ENCODE data around the gene VWA1. TPM values are rescaled to one million over a fixed set of nuclear protein-coding genes. Genes with fewer than 3 reads are reported as not detected.

Gene VWA1
- polyA plus RNA-seq, 2 of the 4 experiments (the other 2 are of a cell fraction), result 4.0 to 5.3 TPM

DNA sequence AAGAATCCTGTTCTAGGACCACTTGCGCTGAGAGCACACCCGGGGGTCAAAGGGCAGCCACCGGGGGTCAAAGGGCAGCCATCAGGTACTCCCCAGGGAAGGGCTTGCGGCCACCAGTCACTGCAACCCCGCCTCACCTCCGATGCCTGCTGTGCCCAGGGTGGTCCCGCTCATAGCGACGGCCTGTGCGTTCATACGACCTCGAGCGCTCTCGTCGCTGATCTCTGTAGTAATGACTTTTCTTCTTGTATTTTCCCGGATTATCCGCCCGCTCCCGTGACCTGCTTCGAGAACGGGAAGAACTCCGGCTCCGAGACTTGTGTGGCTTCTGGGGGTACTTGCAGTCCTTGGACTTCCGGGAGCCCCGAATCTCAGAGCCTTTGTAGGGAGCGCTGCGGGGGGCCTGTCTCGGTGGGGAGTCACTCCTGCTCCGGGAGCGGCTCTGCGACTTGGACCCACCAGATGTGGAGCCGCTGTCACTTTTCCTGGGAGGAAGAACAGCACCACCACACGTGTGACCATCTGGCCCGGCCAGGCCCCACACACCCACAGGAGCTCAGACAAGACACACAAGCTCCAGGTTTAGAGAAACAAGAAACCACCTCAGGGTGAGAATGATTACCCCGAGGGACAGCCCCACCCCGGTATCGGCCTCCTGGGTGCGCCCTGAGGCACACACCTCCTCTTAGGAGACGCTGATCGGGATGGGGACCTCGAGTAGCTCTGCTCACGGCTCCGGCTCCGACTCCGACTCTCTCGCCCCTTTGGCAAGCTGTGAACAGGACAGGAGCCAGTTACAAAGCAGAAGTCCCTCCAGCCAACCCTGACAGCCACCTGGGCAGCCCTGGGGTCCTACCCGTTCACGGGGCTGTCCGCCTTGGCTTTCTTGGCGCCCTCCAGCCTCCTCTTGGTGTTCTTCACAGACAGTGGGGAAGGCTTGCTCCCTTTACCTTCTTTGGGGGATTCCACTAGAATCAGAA, 48.1 kb upstream of the VWA1 start:
- Histone ChIP-seq H3K4me3 (no peak overlapping the region), H3K4me1 (no peaks in the 10 kb centered on the region), H3K9me3 (no peaks in the 10 kb centered on the region), H3K27ac (no peak overlapping the region), H3K4me2 (no peak overlapping the region)
- ChIA-PET POLR2A (interaction anchor here (1.2 kb wide), 1 partner anchor 12 kb away, joined by 3 read pairs; the partner anchor contains the start of gene CCNL2), CTCF (interaction anchor here (1.0 to 2.7 kb wide), 5 partner anchors 12 to 118 kb away, joined by 3 to 17 read pairs (median 3); partner anchors contain the start of gene CCNL2)
- no peak for DNase-seq (ENCODE audit: low read depth in 1 of 2, low spot score in 1 of 2)
- WGBS (ENCODE audit: missing lambda C conversion rate), result 95% methylated on average over 39 of the region's 50 CpGs
- FAIRE-seq, result no peak
- TF ChIP-seq CBX8 (IDR thresholded peaks at IDR 0.05) (no peak), JUNB (IDR thresholded peaks at IDR 0.05) (no peak), EHMT2 (IDR thresholded peaks at IDR 0.05; ENCODE audit: low read depth) (no peak), ZFP36 (IDR thresholded peaks at IDR 0.05; ENCODE audit: borderline replicate concordance, partially characterized antibody) (no peak), RARB (CRISPR knock-in tag; IDR thresholded peaks at IDR 0.05) (no peak), FOSL2 (IDR thresholded peaks at IDR 0.05) (no peak), FOSL2 (CRISPR knock-in tag; IDR thresholded peaks at IDR 0.05) (no peak), KDM1A (IDR thresholded peaks at IDR 0.05; ENCODE audit: low read depth) (no peak), ATOH8 (CRISPR knock-in tag; IDR thresholded peaks at IDR 0.05; ENCODE audit: low read depth) (no peak), TP53 (CRISPR knock-in tag; IDR thresholded peaks at IDR 0.05) (no peak), PHF8 (IDR thresholded peaks at IDR 0.05; ENCODE audit: borderline replicate concordance, low read depth) (no peak), NPAS2 (CRISPR knock-in tag; IDR thresholded peaks at IDR 0.05; ENCODE audit: borderline replicate concordance) (no peak)
- TF ChIP-seq, protein P1, sequence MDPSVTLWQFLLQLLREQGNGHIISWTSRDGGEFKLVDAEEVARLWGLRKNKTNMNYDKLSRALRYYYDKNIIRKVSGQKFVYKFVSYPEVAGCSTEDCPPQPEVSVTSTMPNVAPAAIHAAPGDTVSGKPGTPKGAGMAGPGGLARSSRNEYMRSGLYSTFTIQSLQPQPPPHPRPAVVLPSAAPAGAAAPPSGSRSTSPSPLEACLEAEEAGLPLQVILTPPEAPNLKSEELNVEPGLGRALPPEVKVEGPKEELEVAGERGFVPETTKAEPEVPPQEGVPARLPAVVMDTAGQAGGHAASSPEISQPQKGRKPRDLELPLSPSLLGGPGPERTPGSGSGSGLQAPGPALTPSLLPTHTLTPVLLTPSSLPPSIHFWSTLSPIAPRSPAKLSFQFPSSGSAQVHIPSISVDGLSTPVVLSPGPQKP (IDR thresholded peaks at IDR 0.05; ENCODE audit: low read depth, low read length), result no peak
- ATAC-seq, result no peak

- H3K9me3 ChIP-seq, result no peaks in the 10 kb centered on the region
- no peak overlapping the region for H3K4me3 ChIP-seq
- CTCF ChIA-PET, result interaction anchor here (1.0 to 2.7 kb wide), 3 partner anchors 11 to 40 kb away, joined by 3 to 17 read pairs (median 8); partner anchors contain the start of gene CCNL2
- FAIRE-seq (no peak), DNase-seq (ENCODE audit: low read depth in 1 of 2, low spot score in 1 of 2) (no peak), ATAC-seq (no peak)
- no peak overlapping the region for H3K4me2 ChIP-seq
- WGBS (ENCODE audit: missing lambda C conversion rate), result 95% methylated on average over 16 of the region's 16 CpGs
- TF ChIP-seq RNF2 (IDR thresholded peaks at IDR 0.05; ENCODE audit: borderline replicate concordance, low read depth) (no peak), BCL3 (IDR thresholded peaks at IDR 0.05) (no peak), USF2 (IDR thresholded peaks at IDR 0.05) (no peak), EP300 (IDR thresholded peaks at IDR 0.05) (no peak), SREBF2 (IDR thresholded peaks at IDR 0.05) (no peak), MAX (IDR thresholded peaks at IDR 0.05) (no peak)
- no peaks in the 10 kb centered on the region for H3K4me1 ChIP-seq
- POLR2A ChIA-PET, result interaction anchor here (1.2 kb wide), 1 partner anchor 11 kb away, joined by 3 read pairs; the partner anchor contains the start of gene CCNL2
- H3K27ac ChIP-seq, result no peak overlapping the region
Observed at GRCh38 chr1:1388078-1388472, 47.4 kb upstream of the VWA1 start.
